GM19438 (cell line): ENCODE data around the gene CLASRP.
A peak's percentile ranks its signal among the peaks of the same experiment; 100 is the strongest.

Experiments
- ATAC-seq: cut with Tn5 transposase; IDR thresholded peaks from one replicate; pipeline ENCODE4 v1.9.1; 2021; ENCODE audit warnings: low read depth; ENCODE audit not compliant: unreplicated experiment

Gene CLASRP

GRCh38 chr19:45058622-45059159 lies 19.8 kb downstream of the CLASRP start:
- ATAC-seq, result no peak

- ATAC-seq, result no peak
Measured at GRCh38 chr19:45059258-45059965, 20.6 kb downstream of the CLASRP start.

- no peak for ATAC-seq
Measured at GRCh38 chr19:45061965-45062364, 23.1 kb downstream of the CLASRP start.

GRCh38 chr19:45063851-45064801 lies 25.3 kb downstream of the CLASRP start:
- no peak for ATAC-seq

- no peak for ATAC-seq
Measured at GRCh38 chr19:45066921-45067661, 28.2 kb downstream of the CLASRP start.

DNA sequence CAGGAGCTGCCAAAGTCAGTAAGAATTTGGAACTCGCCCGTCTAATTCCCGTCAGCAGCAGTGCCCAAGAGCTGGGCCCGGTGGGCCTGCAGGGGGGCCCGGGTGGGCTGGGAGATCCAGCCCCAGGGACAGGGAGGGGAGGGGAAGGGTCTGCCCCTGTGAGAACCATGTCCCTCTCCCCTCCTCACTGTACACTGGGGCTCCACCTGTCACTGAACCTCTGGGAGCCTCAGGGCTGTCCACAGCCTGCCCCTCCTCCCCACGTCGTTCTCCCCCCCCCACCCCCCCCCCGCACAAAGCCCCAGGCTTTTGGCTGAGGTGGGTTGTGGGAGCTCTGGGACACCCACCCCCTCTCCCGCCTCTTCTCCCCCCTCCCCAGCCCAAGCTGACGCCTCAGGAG lies 29.2 kb downstream of the CLASRP start:
- ATAC-seq, result no peak

DNA sequence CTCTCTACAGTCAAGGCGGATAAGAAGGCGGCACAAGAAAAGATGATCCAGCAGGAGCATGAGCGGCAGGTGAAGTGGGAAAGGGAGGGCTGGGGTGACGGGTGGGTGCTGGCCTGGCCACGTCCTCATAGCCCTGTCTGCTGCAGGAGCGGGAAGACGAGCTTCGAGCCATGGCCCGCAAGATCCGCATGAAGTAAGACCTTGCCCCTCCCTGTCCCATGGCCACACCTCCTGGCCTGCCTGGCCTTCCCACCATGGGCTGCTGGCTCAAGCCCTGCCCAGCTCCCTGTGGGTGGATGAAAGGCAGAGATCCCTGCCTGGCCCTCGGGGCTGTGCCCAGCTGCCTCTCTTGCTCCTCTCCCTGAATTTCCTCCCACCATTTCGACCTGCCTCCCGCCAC lies 30.2 kb downstream of the CLASRP start:
- ATAC-seq, result no peak

DNA sequence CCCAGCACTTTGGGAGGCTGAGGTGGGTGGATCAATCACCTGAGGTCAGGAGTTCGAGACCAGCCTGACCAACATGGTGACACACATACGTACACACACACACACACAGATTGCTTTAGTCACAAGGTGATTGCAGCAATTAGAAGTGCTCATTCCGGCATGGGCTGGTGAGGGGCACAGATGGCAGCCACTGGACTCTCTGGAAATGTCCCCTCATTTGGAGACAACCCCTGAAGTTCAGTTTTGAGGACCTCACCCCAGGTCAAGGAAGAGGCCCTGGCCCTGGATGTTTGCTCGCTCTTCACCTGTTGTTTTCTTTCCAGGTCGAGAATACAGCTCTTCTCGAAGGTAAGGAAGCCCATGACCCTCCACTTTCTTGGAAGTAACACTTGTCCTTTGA lies 31.4 kb downstream of the CLASRP start:
- ATAC-seq, result no peak

- ATAC-seq, result no peak
Measured at GRCh38 chr19:45070861-45071544, 32.2 kb downstream of the CLASRP start.

GRCh38 chr19:45071545-45071938 lies 32.7 kb downstream of the CLASRP start:
- ATAC-seq, result no peak

DNA sequence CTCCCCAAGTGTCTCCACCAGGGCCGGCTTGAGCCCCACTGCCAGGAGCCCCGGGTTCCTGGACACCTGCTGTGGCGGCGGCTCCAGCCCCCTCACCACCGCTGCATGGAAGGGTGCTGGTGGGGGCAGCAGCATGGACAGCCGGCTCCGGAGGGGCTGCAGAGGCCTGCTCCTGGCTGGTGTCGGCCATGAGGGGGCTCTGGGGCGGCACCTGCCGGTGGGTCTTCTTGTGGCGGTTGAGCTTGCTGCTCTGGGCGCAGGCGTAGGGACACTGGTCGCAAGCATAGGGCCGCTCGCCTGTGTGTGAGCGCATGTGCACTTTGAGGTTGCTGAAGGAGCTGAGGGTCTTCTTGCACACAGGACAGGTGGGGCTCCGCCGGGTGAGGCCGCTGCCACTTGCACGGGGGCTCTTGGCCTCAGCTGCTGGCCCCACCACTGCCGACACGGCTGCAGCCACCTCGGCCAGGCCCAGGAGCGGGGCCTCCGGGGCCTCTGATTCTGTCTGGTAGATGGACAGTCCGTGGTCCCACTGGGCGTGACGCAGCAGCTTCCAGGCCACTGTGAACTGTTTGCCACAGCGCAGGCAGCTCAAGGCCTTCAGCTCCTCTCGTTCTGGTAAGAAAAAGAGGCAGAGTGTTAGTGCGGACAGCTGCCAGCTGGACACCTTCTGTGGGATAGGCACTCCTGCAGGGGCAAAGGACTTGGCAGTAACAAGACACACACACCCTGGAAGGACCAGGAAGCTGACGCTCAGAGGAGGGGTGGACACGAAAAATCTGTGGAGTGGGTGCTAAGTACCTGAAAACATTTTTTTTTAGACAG lies 33.3 kb downstream of the CLASRP start:
- no peak for ATAC-seq

GRCh38 chr19:45074744-45075300 lies 36.0 kb downstream of the CLASRP start:
- ATAC-seq, result no peak

- peak; percentile 54 for ATAC-seq
Measured at GRCh38 chr19:45075301-45076028, 36.6 kb downstream of the CLASRP start.

GRCh38 chr19:45076029-45076850 lies 37.4 kb downstream of the CLASRP start, which contains the start of gene ZNF296:
ZNF296 (minus strand) TSS chr19:45076478; CDS start chr19:45076373, 105 bp downstream.
- no peak for ATAC-seq

- no peak for ATAC-seq
Measured at GRCh38 chr19:45076851-45077730, 38.2 kb downstream of the CLASRP start.

GRCh38 chr19:45078390-45079062 lies 39.7 kb downstream of the CLASRP start:
- no peak for ATAC-seq
